GM21360 (cell line): Measurements from ENCODE around the gene SPIC.
"Not testable (repeated sequence)": the region's sequence is repeated elsewhere in the genome, so short reads cannot be mapped to it uniquely, and the experiment has no call there.

Source experiments
- ATAC-seq: cut with Tn5 transposase; IDR thresholded peaks from one replicate; pipeline ENCODE4 v1.9.1; 2021; ENCODE audit warnings: mild to moderate bottlenecking, moderate library complexity; ENCODE audit not compliant: unreplicated experiment

The SPIC gene

DNA sequence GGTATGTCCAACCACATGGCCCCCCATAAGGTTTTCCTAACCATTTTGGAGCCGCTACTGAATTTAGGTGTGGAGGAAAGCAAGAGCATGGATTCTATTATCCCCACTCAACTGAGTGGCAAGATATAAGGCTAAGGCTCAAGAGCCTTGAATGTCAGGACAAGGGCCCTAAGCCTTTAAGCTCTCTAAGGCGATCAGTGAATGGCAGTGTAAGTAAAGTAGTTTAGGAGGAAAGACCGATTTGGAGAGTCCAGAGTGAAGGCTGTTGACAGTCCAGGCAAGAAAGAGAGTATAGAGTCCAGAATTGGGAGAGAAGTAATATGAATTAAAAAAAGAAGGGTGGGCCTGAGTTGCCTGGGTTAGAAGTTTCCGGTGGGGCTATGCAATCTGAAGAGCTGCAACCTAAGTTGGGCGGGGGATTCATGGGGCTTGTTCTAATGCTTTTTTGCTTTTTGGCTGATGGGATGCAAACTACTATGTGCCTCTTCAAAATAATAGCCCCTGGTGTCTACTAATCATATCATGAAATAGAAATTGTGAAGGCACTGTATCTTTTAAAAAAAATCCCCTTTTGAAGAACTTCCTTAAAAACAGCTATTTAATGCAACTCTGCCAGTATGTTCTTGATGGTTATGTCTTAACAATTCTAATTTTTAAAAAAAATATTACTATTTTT, at the start of gene SPIC:
TSS of gene SPIC (plus strand) at position 626 of the 676 bp plus-strand sequence. CDS start 1,569 bp downstream, outside the sequence.
- no peak for ATAC-seq

DNA sequence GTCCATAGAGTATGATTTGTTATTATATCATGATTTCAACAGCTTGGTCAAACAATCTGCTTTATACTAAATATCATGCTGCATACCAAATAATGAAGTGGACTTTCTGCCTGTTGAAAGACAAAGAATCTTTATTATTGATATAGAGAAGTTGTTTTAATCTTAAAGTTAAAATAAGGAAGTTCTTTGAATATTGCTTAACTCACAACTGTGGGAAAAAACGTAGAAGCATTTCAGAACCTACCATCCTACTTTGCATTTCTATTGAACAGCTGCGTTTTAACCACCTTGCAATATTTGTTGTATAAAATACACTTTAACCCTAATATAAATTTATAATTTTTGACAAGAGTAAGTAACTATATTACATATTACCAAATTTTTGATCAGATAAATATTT, 44.7 kb upstream of the SPIC start:
- ATAC-seq = no peak

DNA sequence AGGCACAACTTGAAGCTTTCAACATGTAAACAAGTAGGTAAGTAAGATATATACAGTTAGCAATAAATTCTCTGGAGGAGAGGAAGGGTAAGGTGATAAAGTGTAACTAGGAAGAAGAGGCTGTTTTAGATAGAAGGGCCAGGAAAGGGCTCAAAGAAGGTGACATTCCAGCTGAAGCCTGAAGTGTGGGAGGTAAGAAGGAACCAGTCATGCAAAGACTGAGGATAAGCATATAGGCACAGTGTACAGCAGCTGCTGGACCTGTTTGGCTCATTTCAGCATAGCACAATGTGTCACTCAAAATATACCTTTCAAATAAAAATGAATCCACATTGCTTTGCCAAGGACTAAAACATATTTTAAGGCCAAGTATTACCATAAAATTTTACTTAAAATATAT, 39.0 kb upstream of the SPIC start:
- no peak for ATAC-seq

DNA sequence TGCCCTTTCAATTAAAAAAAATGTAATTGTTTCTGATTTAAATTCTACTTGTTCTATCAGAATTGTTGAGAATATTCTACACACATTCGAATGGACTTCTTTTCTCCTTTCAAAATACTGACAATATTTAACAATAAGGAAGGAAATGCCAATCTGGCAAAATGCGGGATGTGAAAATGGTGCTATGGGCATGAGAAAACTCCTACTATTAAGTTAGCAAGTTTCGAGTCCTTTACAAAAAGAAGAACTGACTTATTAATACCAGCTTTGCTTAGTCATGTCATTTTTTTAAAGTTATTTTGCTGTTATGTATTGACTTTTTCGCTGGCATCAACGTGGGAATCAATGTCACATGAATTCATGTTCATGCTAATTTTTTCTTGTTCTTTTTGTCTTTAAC, 35.9 kb upstream of the SPIC start:
- ATAC-seq = no peak

DNA sequence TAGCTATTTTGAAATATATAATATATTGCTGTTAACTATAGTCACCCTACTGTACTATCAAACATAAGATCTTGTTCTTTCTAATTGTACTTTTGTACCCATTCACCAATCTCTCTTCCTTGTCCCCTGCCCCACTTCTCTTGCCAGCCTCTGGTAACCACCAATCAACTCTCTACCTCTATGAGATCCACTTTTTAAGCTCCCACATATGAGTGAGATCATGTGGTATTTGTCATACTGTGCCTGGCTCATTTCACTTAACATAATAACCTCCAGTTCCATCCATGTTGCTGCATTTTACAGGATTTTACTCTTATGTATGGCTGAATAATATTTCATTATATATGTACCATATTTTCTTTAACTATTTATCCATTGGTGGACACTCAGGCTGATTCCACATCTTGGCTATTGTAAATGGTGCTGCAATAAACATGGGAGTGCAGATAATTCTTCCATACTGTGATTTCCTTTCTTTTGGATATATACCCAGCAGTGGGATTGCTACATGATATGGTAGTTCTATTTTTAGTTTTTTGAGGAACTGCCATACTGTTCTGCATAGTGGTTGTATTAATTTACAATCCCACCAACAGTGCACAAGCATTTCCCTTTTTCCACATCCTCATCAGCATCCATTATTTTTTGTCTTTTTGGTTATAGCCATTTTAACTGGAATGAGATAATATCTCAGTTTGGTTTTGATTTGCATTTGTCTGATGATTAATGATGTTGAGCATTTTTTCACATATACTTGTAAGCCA, 33.5 kb upstream of the SPIC start:
- ATAC-seq = no peak

DNA sequence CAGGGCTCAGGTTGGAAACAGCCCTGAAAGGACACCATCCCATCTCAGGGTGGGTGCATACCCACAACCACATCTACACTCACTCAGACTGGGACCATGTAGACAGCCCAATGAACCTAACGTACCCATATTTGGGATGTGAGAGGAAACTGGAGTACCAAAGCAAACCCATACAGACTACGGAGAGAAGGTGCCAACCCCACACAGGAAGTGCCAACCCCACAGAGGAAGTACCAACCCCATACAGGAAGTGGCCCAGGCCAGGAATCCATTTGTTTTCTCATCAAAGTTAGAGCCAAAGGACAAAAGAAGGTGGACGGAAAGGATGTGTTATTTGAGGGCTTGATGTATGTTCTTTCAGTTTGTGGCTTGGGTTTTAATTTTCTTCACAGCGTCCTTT, 19.5 kb upstream of the SPIC start:
- ATAC-seq = no peak

DNA sequence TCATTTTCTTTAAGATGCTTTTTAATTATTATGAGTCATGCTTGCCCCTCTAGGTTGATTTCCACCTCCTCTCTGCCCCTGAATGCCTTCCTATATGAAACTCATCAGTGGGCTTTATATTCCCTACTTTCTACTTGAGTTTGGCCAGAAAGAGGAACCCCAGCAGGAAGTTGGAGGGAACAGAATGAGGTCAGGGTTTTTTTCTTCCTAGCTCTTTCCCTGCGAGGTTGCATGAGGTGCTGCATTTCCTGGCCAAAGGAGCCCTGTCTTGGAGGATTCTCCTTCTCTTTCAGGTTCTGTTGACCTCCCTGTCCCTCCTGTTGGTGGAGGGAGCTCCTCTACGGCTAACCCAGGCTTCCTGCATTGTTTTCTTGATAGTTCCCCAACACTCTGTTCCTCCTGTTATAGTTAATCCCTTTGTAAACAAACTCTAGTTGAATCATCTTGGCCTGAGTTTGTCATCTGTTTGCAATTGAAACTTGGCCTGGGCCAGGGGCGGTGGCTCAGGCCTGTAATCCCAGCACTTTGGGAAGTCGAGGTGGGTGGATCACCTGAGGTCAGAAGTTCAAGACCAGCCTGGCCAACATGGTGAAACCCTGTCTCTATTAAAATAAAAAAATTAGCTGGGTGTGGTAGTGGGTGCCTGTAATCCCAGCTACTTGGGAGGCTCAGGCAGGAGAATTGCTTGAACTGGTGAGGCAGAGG, 15.3 kb upstream of the SPIC start:
- no peak for ATAC-seq

DNA sequence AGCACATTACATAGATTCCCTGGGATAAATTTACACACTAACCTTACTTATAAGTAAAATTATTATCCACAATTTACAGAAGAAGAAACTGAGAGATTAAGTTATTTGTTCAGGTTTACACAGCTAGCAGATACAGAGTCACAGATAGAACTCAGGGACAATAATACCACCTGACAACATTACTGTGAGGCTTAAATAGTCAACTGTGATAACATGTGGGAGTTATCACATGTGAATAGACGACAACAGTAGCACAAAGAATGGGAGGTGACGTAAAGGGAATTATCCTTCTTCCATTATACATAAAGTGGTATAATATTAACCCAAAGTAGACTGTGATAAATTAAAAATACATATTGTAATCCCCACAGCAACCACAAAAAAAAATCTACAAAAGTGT, 6.2 kb upstream of the SPIC start:
- no peak for ATAC-seq

DNA sequence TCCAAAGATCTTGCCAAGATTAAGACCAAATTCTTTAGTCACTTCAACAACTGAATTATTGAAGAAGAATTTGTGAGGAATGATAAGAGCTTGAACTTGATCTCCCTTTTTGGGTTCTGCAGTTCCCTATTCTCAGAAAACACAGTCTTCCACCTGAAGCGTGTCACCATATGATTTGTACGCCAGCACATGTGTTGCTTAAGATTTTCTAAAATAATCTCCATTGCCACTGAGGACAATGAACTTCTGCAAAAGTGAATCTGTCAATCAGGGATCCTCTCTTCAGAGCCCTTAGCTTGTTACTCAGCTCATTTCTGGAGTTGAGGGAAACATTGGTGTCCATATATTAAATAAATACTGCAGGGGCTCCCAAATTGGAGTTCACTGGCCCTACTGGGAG, 4.2 kb upstream of the SPIC start:
- ATAC-seq = no peak

DNA sequence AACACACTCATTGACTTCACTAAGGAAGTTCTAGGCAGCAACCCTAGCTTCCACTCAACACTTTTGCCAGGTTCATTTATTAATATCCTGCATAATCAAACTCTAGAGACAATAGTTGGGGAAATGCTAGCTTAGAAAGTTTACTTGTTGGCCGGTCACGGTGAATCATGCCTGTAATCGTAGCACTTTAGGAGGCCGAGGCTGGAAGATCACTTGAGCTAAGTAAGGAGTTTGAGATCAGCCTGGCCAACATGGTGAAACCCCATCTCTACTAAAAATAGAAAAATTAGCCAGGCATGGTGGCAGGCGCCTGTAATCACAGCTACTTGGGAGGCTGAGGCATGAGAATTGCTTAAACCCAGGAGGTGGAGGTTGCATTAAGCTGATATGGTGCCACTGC, 3.3 kb upstream of the SPIC start:
- not testable (repeated sequence) for ATAC-seq

DNA sequence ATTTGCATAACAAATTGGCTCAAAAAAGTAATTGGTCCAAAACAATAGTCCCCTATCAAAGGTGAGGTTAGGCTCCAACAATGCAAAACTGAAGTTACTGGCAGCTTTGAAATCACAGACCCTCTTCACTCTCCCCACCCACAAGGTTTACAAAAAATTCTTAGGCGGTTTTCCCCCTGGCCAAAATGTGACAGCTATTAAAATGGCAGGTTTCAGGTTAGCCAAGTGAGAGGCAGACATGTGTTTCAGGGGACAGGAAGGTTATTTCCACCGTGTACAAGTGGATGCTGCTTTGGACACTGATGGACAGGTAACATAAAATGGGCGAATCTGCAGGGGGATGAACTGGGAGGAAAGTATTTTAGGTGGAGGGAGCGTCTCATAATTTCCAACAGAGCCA, 888 bp upstream of the SPIC start:
- ATAC-seq = no peak

DNA sequence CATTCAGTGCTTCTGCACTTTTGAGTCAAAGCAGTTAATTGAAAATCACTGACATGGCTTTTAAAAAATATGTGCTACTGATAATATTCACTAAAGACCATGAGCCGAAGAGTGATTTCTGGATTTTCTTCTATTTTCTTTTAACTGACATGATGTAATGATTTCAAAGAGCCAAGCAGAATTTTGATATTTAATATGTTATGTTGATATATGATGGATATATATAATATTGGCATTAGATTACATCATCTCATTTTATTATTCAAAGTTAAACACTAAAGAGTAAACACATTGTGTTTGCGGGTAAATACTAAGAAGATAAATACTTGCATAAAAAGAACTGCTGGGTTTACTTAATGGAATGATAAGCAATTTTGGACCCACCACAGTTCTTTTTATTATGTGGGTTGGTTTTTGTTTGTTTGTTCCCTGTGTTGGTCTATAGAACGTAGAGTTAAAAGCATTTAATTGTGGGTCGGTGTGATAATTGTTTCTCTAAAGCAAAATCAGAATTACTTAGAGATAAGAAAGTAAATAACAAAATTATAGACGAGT, 692 bp downstream of the SPIC start:
- no peak for ATAC-seq

DNA sequence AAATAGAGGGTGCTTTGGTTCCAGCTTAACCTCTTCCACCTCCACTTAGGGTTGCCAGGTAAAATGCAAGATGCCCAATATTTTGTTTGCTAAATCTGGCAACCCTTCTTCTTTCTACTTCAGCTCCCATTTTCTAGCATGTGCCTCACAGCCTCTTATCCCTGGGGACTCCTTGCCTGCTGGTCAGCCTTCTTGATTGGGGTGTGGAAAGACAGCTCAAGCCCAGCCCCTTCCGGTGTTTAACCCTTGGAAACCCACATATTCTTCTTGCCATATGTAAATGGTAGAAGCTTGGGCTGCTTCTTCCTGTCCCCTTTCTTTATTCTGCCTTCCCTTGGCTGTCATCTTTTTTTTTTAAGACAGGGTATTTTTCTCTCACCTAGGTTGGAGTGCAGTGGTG, 5.7 kb downstream of the SPIC start:
- ATAC-seq = no peak

DNA sequence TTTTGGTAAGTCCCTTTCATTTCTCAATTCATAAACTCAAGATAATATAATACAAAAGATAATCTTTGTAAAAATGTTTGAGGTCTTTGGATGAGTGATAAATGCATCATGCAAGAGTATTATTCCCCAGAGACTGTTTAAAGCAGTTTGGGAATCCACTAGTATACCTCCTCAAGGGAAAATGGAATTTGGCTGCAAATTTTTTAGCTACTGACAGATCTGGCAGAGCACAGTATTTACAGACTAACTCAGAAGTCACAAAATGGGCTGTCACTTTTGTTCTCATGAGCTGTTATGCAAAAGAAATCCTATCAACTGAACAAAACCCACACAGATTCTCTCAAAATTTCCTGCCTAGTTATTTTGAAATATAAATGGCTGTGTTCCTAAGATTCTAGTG, 9.9 kb downstream of the SPIC start:
- no peak for ATAC-seq

DNA sequence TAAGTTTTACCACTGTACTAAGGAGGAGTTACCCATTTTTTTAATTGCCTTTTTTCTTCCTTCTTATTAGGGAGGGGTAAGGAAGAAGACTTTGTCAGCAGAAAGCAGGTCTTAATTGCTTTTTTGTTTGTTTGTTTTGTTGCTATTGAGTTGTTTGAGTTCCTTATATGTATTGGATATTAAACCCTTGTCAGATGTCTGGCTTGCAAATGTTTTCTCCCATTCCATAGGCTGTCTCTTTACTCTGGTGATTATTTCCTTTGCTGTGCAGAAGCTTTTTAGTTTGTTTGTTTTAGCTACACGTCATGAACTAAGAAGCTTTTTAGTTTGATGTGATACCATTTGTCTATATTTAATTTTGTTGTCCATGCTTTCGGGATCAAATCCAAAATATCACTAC, 13.3 kb downstream of the SPIC start:
- ATAC-seq = no peak

DNA sequence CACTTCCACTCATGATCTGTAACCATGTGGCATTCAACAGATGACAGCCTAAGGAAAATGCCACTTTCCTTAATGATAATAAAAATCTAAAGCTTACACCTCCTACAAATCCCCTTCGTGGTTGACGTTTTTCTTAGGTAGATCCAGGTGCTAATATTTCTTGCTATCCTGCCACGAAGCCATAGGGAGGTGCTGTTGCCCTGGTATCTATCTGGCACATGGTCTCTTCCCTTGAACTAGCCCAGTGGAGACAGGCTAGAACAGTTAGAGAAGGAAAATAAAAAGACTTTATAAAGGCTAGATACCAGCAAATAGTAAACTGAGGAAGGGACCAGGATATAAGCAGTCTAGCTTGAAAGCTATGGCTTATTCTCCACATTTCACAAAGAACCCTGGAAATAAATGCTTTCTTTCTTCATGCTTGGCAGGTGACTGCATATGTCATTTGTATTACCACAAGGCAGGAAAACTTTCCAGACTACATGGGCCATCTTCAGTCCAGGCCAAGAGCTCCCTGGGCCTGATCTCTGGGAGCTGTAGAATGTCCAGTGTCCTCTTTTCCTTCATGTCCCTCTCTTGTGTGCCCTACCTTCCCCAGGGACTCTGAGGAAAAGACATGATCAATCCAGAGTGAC, 15.3 kb downstream of the SPIC start:
- no peak for ATAC-seq

DNA sequence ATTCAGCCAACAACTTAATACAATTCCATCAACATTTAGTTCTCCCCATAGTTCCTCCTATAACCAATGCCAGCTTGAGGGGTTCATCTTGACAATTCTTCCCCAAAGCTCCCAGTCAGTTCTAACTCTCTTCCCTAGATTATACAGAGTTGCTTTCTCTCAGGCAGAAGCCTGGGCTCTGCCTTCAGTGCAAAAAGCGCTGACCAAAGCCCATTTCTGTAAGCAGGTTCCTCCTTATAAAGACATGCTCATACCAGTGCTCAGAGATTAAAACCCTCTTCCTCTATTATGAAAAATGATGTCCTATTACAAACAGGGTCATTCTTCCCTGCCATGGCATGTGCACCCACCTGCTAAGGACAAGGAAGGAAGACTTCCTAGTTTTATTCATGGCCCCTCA, 16.2 kb downstream of the SPIC start:
- ATAC-seq = no peak

DNA sequence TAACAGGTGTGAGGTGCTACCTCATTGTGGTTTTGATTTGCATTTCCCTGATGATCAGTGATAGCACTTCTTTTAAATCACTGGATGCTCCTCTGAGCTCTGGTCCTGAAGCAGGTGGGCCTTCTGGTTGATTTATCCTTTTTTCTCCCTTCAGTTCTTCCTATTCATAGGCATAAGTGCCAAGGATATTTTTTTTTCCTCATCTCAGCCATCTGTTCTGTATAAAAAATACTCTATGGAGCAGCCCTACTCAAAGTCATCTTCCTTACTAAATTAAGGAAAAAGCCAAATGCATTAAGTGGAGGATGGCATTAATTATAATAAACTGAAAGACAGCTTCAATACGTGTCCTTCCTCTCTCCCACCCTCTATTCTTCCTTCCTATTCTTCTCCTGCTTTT, 18.4 kb downstream of the SPIC start:
- ATAC-seq = no peak

DNA sequence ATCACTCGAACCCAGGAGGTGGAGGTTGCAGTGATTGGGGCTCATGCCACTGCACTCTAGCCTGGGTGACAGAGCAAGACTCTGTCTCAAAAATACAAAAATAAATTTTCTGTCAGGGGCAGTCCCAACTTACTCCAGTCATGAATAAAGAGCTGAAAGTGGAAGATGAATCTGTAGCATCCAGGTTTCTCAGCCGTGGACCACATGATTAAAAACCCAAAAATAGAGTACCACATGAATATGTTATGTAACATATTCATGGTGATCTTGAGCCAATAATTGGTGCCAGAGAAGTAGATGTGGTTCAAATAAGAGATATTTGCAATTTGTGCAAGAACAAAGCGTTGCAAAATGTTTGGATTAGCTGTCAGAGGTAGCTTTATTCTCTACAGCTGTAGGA, 23.1 kb downstream of the SPIC start:
- no peak for ATAC-seq

DNA sequence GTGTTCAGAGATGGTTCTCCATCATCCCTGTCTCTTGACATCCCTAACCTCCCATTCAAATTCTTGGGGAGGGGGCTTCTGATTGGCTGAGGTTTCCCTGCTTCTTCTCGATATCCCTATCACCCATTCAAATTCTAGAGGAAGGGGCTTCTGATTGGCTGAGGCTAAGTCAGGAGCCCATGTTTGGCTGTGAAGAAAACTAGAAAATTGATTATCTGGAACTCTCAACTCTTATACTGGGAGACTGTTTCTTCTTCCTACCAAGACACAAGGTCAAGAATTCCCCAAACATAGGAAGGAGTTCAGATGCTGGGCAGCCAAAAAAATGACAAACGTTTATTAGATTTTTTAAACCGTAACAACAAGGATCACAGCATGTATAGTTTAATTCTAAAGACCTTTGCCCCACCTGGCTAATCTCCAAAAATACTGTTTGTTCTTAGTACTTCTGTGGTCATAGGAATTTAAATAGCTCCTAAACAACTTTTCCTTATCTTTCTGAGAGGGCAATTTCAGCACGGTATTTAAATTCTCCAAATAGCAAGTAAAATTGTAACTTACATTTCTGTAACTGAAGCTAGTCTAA, 26.4 kb downstream of the SPIC start:
- ATAC-seq = no peak

DNA sequence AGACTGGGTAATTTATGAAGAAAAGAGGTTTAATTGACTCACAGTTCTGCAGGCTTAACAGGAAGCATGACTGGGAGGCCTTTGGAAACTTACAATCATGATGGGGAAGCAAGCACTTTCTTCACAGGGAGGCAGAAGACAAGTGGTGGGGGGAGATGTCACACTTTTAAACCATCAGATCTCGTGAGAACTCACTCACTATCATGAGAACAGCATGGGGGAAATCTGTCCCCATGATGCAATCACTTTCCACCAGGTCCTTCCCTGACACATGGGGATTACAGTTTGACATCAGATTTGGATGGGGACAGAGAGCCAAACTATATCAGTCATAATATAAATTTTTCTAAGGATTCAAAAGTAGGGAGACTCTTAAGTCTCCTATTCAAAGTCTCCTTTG, 46.0 kb downstream of the SPIC start:
- no peak for ATAC-seq
